ENCODE data around the gene ADAMTSL2.

ADAMTSL2 gene

GRCh38 chr9:133518706-133519449 lies 15.6 kb upstream of the ADAMTSL2 start:
- DNase-seq, result no peak

GRCh38 chr9:133519693-133520092 lies 14.8 kb upstream of the ADAMTSL2 start:
- no peak for DNase-seq

GRCh38 chr9:133520121-133520835 lies 14.2 kb upstream of the ADAMTSL2 start:
- no peak for DNase-seq

- no peak for DNase-seq
These were observed 13.1 kb upstream of the ADAMTSL2 start for GRCh38 chr9:133521122-133522072.

GRCh38 chr9:133522073-133522910 lies 12.2 kb upstream of the ADAMTSL2 start:
- DNase-seq, result no peak

GRCh38 chr9:133523106-133523505 lies 11.4 kb upstream of the ADAMTSL2 start:
- DNase-seq, result no peak

DNA sequence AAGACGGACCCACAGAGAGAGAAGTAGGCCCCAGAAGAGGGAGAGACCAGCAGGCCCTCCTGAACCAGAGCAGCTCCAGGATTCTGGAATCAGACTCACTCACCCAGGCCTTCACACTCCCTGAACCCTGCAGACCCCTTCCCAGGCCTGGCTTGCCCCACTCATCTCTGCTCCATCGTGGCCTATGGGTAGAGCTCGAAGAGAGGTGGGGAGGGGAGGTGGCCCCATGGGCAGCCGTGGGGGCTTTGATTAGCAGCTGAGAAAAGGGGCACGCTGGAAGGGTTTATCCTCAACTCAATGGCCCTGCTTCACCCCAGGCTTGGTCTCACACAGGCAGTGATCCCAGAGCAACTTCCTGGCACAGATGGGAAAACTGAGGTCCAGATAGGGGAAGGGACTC lies 10.4 kb upstream of the ADAMTSL2 start:
- DNase-seq, result no peak

- DNase-seq, result no peak
These were observed 9.8 kb upstream of the ADAMTSL2 start, which contains the start of gene MYMK for GRCh38 chr9:133524679-133525228. Gene MYMK (minus strand): TSS chr9:133524959. CDS start chr9:133524844, 115 bp downstream.

- no peak for DNase-seq
These were observed 8.8 kb upstream of the ADAMTSL2 start for GRCh38 chr9:133525677-133526076.

DNA sequence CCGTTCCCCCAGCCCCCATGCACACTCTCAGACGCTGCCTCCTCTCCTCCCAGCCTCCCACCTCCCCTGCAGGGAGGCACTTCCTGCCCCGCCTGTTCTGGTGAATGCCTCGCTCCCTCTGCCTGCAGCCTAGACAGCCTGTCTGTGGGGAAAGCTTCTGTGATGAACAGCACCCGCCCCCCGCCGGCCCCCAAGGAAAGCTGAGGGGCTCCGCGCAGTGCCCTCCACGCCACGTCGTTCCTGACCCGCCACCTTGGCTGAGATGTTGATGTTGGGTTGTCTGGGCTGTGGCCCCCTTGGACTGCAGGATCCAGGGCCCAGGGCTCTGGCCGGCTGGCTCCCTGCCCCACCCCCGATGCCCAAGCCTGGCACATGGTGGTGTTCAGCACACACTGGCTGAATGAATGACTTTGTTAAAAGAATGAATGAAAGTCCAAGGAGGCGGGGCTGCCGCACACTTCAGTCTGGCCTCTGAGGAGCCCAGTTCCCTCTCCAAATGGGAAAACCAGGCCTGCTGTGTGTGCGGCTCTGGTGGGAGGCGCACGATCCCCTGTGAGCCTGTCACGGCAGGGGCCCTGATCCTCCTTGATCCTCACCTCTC lies 7.7 kb upstream of the ADAMTSL2 start:
- DNase-seq, result no peak

DNA sequence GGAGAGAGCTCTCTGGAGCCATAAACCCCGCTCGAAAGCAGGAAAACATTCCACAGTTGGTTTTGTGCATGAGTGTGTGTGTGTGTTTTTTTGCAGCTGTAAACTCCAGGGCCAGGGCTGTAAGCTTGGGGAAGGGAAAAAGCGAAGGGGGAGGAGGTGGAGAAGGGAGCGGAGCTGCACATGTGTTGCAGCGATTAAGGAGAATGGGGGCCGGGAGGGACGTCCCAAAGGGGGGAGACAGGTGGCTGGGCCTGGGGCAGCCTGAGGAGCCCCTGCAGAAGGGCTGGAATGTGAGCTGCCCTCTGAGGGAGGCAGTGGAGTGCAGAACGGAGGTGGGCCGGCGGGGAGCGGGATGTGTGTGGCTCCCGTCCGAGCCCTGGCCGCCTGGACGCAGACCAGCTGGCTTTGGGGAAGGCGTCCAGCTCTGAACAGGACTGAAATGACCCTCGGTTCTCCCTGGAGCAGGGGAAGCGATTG lies 7.0 kb upstream of the ADAMTSL2 start:
- no peak for DNase-seq

DNA sequence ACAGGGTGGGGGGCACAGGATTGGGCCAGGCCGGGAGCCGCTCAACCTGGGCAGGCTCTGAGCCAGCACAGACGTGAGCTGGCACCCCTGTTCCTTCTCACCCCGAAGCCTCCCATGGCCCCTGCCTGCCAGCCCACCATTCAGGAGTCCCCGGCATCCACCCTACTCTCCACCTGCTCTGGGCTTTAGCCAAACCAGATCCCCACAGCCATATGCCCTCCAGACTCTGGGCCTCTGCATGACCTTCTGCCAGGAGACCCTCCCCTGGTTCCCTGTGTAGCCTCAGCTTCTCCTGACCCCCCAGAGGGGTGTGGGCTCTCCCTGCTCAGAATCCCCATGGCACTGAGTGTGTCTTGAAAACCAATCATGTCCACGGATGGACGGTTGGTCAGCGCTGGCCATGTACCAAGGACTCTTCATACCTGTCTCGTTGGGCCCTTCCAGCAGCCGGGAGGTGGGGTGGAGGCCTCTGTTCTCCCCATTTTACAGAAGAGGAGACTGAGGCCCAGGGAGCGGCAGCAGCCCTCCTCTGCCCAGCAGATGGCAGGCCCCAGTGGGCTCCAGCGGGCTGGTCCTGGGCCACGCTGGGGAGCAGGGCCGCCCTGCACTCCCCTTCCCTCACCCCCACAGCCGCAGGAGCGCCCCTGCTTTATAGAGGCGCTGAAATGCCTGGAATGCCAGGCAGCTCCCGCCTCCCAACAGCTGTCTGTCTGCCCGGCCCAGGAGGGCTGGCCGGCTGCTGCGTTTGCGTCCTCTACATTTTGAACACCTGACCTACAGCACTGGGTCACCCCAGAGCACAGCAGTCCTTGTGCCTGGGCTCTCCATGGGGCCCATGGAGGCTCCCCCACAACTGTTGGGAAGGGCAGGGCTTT lies 6.3 kb upstream of the ADAMTSL2 start:
- DNase-seq, result no peak

GRCh38 chr9:133528876-133529241 lies 5.6 kb upstream of the ADAMTSL2 start:
- no peak for DNase-seq

DNA sequence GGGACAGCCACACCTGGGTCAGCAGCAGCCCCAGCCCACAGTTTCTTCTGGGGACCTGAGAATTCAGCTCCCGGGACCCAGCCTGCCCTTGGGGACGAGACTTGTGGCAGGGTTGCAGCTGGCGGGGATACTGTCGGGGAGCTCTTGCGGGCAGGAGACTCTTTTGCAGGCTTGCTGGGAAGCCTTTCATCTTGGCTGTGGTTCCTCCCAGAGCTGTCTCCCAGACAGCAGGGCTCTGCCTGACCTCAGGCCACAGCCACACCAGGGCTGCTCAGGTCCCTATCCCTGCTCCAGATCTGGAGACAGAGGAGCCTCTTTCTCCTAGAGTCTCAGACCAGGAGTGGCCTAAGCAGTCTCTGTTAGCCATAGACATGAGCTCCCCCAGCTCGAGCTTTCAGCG lies 5.0 kb upstream of the ADAMTSL2 start:
- no peak for DNase-seq

DNA sequence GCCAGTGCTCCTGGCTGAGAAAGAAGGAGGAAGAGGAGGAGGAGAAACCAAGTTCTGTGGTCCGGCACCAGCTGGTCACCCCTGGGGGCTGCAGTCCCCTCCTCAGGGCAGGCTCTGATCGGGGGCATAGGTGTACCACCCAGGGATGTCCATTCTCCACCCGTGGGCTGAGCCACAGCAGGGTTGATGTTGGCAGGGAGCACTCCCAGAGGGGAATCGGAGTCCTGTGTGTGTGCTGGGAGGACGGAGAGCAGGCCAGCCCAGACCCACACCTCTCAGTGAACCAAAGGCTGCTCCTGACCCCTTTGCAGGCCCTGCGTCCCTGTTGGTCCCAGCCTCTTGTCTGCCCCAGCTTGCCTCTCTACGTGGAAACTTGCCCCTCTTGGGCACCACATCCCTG lies 4.6 kb upstream of the ADAMTSL2 start:
- DNase-seq, result no peak

- DNase-seq, result no peak
These were observed 3.2 kb upstream of the ADAMTSL2 start for GRCh38 chr9:133531293-133531692.

DNA sequence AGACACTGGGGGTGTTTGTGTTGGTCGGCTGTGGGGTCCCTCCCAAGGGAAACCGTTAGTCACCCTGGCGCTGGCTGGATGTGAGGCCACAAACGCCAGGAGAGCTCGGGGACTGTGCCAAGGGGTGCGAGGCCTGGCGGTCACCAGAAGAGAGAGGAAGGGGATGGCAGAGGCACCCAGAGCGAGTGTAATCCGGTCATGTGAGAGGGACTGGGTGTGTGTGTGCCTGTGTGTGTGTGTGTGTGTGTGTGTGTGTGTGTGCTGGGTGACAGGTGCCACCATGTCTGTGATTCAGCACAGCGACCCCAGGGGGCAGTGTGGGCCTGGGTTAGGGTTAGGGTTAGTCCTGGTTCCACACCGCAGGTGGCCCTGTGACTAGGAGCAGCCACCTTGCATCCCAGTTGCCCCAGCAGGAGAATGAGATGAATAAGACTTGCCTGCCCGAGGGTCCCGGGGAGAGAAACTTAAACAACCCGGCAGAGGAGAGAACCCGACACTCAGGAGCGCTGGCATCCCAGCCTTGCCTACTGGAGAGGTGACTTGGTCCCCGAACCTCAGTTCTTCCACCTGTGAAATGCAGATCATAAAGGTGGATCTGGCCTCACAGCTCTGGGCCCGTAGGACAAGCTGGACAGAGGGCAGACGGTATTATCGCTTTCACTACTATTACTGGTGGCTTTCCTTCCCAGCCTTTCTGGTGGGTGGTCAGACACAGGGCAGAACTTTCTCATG lies 1.4 kb upstream of the ADAMTSL2 start:
- peak; percentile 85 to 87 for DNase-seq

DNA sequence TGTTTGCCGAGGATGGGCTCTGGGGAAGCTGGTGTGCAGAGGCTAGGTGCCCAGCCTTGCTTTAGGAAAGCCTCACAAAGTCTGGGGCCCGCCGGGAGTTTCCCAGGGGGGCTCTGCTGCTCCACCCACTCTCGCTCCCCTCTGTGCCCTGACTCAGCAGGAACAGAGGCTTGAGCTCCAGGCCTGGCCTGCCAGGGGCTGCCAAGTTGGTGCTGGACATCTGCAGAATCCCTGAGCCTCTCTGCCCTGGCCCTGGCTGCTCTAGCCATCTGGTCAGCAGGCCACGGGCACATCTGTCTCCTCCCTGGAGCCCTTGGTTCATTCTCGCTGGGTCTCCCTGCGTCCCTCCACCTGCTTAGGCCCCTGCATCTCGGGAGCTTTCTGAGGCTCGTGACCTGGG lies 647 bp upstream of the ADAMTSL2 start:
- no peak for DNase-seq

DNA sequence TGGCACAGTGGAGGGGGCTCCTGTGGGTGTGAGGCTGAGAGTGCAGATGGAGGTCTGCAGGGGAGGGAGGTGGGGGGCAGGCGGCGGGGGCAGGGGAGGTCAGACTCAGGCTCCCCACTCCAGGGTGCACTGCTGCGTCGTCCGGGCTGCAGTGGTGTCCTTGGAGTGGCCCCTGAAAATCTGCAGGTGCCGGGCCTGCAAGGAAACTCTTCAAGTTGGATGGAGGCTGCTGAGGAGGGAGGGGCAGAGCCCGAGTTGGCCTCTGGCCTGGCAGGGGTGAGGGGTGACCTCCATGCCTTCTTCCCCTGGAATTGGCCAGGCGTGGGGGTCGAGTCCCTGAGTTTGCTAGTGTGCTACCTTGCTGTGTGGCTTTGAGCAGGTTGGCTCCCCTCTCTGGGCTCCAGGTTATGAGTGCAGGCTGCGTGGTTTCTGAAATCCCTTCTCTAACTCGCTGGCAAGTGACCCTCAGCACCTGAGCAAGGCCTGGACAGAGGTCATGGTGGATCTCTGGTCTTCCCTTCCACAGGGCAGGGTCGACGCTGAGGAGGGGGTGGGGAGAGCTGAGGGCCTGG lies 888 bp downstream of the ADAMTSL2 start:
- DNase-seq, result no peak
